Mucosa of stomach (tissue), 1 donor: ENCODE data around the gene ATF7.
"Not testable (repeated sequence)": the region's sequence is repeated elsewhere in the genome, so short reads cannot be mapped to it uniquely, and the experiment has no call there.

ENCODE experiments used
- H3K27me3 ChIP-seq: one replicate; pipeline ENCODE4 v1.7.0; 2013; ENCODE audit warnings: mild to moderate bottlenecking, low read length; ENCODE audit not compliant: control insufficient read depth, insufficient read depth
- H3K36me3 ChIP-seq: one replicate; pipeline ENCODE4 v1.7.0; 2013; ENCODE audit warnings: low read length; ENCODE audit not compliant: control insufficient read depth, insufficient read depth
- H3K4me1 ChIP-seq: one replicate; pipeline ENCODE4 v1.7.0; 2013; ENCODE audit warnings: mild to moderate bottlenecking, low read length; ENCODE audit not compliant: control insufficient read depth, insufficient read depth
- H3K4me3 ChIP-seq: one replicate; pipeline ENCODE4 v1.7.0; 2013; ENCODE audit warnings: low read length
- H3K9ac ChIP-seq: one replicate; pipeline ENCODE4 v1.7.0; 2013; ENCODE audit warnings: mild to moderate bottlenecking, low read length, moderate library complexity
- H3K9me3 ChIP-seq: one replicate; pipeline ENCODE4 v1.7.0; 2013; ENCODE audit warnings: mild to moderate bottlenecking, low read length, moderate library complexity; ENCODE audit not compliant: control insufficient read depth
- donor health status: Pancreatic carcinoma.

ATF7 gene

GRCh38 chr12:53558631-53559030 is 67.6 kb downstream of the ATF7 start:
- peaks cover 21% of the 10 kb centered on the region for H3K4me1 ChIP-seq
- no peak overlapping the region for H3K4me3 ChIP-seq
- no peaks in the 10 kb centered on the region for H3K27me3 ChIP-seq
- no peak overlapping the region for H3K9ac ChIP-seq
- no peaks in the 10 kb centered on the region for H3K9me3 ChIP-seq
- no peaks in the 10 kb centered on the region for H3K36me3 ChIP-seq

- H3K27me3 ChIP-seq, result no peaks in the 10 kb centered on the region
- H3K9me3 ChIP-seq, result no peaks in the 10 kb centered on the region
- no peaks in the 10 kb centered on the region for H3K36me3 ChIP-seq
- H3K9ac ChIP-seq, result no peak overlapping the region
- no peak overlapping the region for H3K4me3 ChIP-seq
- no peaks in the 10 kb centered on the region for H3K4me1 ChIP-seq
Measured at GRCh38 chr12:53552361-53553327, 73.5 kb downstream of the ATF7 start.

- Histone ChIP-seq H3K4me1 (no peaks in the 10 kb centered on the region), H3K36me3 (no peaks in the 10 kb centered on the region), H3K27me3 (no peaks in the 10 kb centered on the region), H3K4me3 (no peak overlapping the region), H3K9me3 (no peaks in the 10 kb centered on the region), H3K9ac (no peak overlapping the region)
Measured at GRCh38 chr12:53551889-53552291, 74.3 kb downstream of the ATF7 start.

- H3K36me3 ChIP-seq, result no peaks in the 10 kb centered on the region
- H3K9me3 ChIP-seq, result no peaks in the 10 kb centered on the region
- H3K4me1 ChIP-seq, result no peaks in the 10 kb centered on the region
- no peaks in the 10 kb centered on the region for H3K27me3 ChIP-seq
- H3K9ac ChIP-seq, result no peak overlapping the region
- no peak overlapping the region for H3K4me3 ChIP-seq
Measured at GRCh38 chr12:53550595-53550994, 75.6 kb downstream of the ATF7 start.

GRCh38 chr12:53550131-53550530 is 76.1 kb downstream of the ATF7 start:
- not testable (repeated sequence) for H3K9me3 ChIP-seq, H3K27me3 ChIP-seq, H3K4me1 ChIP-seq, H3K9ac ChIP-seq, H3K36me3 ChIP-seq, H3K4me3 ChIP-seq

- not testable (repeated sequence) for H3K4me3 ChIP-seq, H3K9me3 ChIP-seq, H3K4me1 ChIP-seq, H3K36me3 ChIP-seq, H3K9ac ChIP-seq, H3K27me3 ChIP-seq
Measured at GRCh38 chr12:53548354-53548753, 77.8 kb downstream of the ATF7 start.

- Histone ChIP-seq H3K36me3 (peaks cover 3% of the 10 kb centered on the region), H3K4me1 (peaks cover 7% of the 10 kb centered on the region), H3K9ac (no peak overlapping the region), H3K9me3 (no peaks in the 10 kb centered on the region), H3K27me3 (no peaks in the 10 kb centered on the region), H3K4me3 (no peak overlapping the region)
Measured at GRCh38 chr12:53543539-53543938, 82.6 kb downstream of the ATF7 start.

- Histone ChIP-seq H3K27me3 (no peaks in the 10 kb centered on the region), H3K9ac (no peak overlapping the region), H3K4me3 (no peak overlapping the region), H3K9me3 (no peaks in the 10 kb centered on the region), H3K4me1 (peaks cover 12% of the 10 kb centered on the region), H3K36me3 (peaks cover 3% of the 10 kb centered on the region)
Measured at GRCh38 chr12:53539526-53539925, 86.7 kb downstream of the ATF7 start.

GRCh38 chr12:53538209-53538689 is 87.9 kb downstream of the ATF7 start:
- Histone ChIP-seq H3K9me3 (no peaks in the 10 kb centered on the region), H3K4me3 (no peak overlapping the region), H3K36me3 (peaks cover 3% of the 10 kb centered on the region), H3K4me1 (peaks cover 12% of the 10 kb centered on the region), H3K27me3 (no peaks in the 10 kb centered on the region), H3K9ac (no peak overlapping the region)

- Histone ChIP-seq H3K4me3 (no peak overlapping the region), H3K27me3 (no peaks in the 10 kb centered on the region), H3K9ac (no peak overlapping the region), H3K9me3 (no peaks in the 10 kb centered on the region), H3K4me1 (peaks cover 12% of the 10 kb centered on the region), H3K36me3 (peaks cover 6% of the 10 kb centered on the region)
Measured at GRCh38 chr12:53536962-53537361, 89.2 kb downstream of the ATF7 start.

- Histone ChIP-seq H3K9ac (no peak overlapping the region), H3K4me3 (no peak overlapping the region), H3K9me3 (no peaks in the 10 kb centered on the region), H3K36me3 (peaks cover 11% of the 10 kb centered on the region), H3K4me1 (peaks cover 4% of the 10 kb centered on the region), H3K27me3 (no peaks in the 10 kb centered on the region)
Measured at GRCh38 chr12:53533471-53533870, 92.7 kb downstream of the ATF7 start.

GRCh38 chr12:53532524-53533445 is 93.4 kb downstream of the ATF7 start:
- Histone ChIP-seq H3K9me3 (no peaks in the 10 kb centered on the region), H3K4me3 (no peak overlapping the region), H3K9ac (no peak overlapping the region), H3K27me3 (no peaks in the 10 kb centered on the region), H3K36me3 (peaks cover 11% of the 10 kb centered on the region), H3K4me1 (no peaks in the 10 kb centered on the region)
